ENCODE data around the gene PARD3B. TPM values are rescaled to one million over a fixed set of nuclear protein-coding genes. Genes with fewer than 3 reads are reported as not detected.
A peak's percentile ranks its signal among the peaks of the same experiment; 100 is the strongest.

The PARD3B gene
- total and polyA plus RNA-seq, 2 of the 13 experiments (the other 11 are each of a cell fraction or from before 2014, with no cell fraction given), result 0.71 to 2.3 TPM

GRCh38 chr2:204545861-204546735 lies 823 bp downstream of the PARD3B start (continued):
- TF ChIP-seq PATZ1 (CRISPR knock-in tag; IDR thresholded peaks at IDR 0.05) (no peak), ZNF234 (CRISPR knock-in tag; conservative IDR thresholded peaks at IDR 0.05) (0 out of 2 replicates have a peak, but pooled peaks have one; percentile 53), STAT6 (CRISPR knock-in tag; IDR thresholded peaks at IDR 0.05; ENCODE audit: borderline replicate concordance) (0 out of 2 replicates have a peak, but pooled peaks have one; percentile 48), ZNF280B (CRISPR knock-in tag; IDR thresholded peaks at IDR 0.05; ENCODE audit: borderline replicate concordance) (0 out of 2 replicates have a peak, but pooled peaks have one; percentile 61), IKZF5 (CRISPR knock-in tag; IDR thresholded peaks at IDR 0.05) (no peak), MAFG (CRISPR knock-in tag; IDR thresholded peaks at IDR 0.05) (peak; percentile 44; the same call in 1 of the 2 replicates), ZNF12 (CRISPR knock-in tag; IDR thresholded peaks at IDR 0.05) (no peak), HNRNPK (IDR thresholded peaks at IDR 0.05; ENCODE audit: low read depth, low read length, poor library complexity, severe bottlenecking) (no peak), ZNF414 (CRISPR knock-in tag; IDR thresholded peaks at IDR 0.05) (no peak), RAD21 (CRISPR knock-in tag; IDR thresholded peaks at IDR 0.05) (no peak), ARID4A (CRISPR knock-in tag; IDR thresholded peaks at IDR 0.05; ENCODE audit: borderline replicate concordance) (no peak), ZNF724P (CRISPR knock-in tag; IDR thresholded peaks at IDR 0.05; ENCODE audit: borderline replicate concordance) (0 out of 2 replicates have a peak, but pooled peaks have one; percentile 46)

Measured in HepG2 (cell line).